NB4 (cell line): ENCODE results near the gene NEMP2.

Source experiments
- CTCF ChIP-seq: IDR thresholded peaks from one replicate; pipeline ENCODE4 v1.5.1; 2012; ENCODE audit warnings: low read depth, low read length
- MYC ChIP-seq: IDR thresholded peaks from 2 replicates; pipeline ENCODE4 v1.6.1; 2011; ENCODE audit warnings: low read depth, low read length
- POLR2A ChIP-seq: IDR thresholded peaks from 2 replicates; pipeline ENCODE4 v1.6.1; 2011; ENCODE audit warnings: mild to moderate bottlenecking; ENCODE audit not compliant: insufficient read length; ENCODE audit errors: extremely low read depth

DNA sequence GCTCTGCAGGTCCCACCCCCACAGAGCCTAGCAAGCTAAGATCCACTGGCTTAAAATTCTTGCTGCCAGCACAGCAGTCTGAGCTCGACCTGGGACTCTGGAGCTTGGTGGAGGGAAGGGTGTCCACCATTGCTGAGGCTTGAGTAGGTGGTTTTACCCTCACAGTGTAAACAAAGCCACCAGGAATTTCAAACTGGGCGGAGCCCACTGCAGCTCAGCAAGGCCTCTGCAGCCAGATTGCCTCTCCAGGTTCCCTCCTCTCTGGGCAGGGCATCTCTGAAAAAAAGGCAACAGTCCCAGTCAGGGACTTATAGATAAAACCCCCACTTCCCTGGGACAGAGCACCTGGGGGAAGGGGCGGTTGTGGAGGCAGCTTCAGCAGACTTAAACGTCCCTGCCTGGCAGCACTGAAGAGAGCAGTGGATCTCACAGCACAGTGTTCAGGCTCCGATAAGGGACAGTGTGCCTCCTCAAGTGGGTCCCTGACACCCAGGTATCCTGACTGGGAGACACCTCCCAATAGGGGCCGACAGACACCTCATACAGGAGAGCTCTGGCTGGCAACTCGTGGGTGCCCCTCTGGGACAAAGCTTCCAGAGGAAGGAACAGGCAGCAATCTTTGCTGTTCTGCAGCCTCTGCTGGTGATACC is 20.0 kb upstream of the NEMP2 start:
- TF ChIP-seq CTCF (no peak), POLR2A (no peak), MYC (no peak)
